HG02970 (cell line): ENCODE data around the gene DUSP28.

Experiments used
- ATAC-seq: cut with Tn5 transposase; IDR thresholded peaks from one replicate; pipeline ENCODE4 v1.9.1; 2021; ENCODE audit warnings: mild to moderate bottlenecking, moderate library complexity, moderate number of reproducible peaks; ENCODE audit not compliant: unreplicated experiment, low FRiP score

DUSP28 gene

DNA sequence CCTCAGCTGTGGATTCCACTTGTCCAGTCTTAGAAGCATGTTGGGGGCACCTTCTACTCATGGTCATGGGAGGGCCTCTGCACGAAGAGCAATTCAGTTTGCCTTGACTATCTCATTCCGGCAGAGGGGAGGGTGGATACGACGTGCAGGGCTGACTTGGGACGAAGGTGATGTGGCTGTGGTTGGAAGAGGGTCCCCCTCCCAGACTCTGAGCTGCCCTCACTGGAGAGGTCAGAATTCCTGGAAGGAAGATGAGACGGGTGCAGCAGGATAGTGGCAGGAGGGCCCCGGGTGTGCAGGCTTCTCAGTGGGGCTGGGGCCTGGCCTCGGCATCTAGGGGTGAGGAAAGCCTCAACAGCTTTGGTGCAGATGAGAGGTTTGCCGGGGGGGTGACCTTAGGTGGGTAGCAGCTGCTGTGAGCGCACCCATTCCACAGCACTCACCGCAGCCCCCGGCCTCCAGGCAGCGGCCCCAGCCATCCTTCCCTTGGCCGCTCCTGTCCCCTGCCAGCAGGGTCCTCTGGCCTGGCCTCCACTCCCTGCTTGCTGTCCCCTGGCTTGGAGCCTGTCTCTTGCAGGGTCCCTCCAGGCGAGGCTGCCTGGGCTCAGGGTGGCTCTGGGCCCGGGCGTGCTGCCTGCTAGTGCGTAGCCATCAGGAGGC, 11.3 kb downstream of the DUSP28 start:
- no peak for ATAC-seq

DNA sequence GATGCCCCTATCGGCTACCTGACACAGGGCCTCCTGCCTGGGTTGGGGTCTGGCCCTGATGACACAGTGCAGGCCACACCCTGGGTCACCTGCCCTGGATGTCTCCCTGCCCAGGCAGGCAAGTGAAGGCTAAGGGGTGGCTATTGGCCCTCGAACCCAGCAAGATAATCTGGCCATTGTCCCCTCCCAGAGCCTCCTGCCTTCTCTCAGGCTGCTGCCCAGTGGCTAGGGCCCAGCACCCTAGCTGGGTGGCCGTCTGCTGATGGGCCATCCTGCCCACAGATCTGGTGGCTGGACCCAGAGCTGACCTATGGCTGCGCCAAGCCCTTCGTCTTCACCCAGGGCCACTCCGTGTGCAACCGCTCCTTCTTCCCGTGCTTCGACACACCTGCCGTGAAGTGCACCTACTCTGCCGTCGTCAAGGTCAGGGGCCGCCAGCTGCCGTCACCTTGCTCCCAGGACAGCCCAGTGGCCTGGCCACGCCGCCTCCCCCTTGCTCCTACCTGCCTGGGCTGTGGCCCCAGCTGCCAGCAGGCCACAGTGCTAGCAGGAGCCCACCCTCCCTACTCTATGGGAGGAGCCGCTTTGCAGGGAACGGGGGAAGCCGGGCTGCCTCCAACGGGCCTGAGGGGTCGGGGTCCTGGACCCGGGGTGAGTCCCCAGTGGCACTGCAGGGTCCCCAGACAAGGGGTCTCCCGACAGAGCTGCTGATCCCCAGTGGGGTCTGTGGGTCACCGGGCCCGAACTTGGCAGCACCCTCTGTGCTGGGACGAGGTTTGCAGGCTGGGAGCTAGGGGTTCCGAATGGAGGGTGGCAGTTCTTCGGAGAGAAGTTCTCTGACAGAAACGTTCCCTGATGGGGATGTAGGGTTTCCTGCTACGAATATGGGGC, 12.2 kb downstream of the DUSP28 start:
- no peak for ATAC-seq

DNA sequence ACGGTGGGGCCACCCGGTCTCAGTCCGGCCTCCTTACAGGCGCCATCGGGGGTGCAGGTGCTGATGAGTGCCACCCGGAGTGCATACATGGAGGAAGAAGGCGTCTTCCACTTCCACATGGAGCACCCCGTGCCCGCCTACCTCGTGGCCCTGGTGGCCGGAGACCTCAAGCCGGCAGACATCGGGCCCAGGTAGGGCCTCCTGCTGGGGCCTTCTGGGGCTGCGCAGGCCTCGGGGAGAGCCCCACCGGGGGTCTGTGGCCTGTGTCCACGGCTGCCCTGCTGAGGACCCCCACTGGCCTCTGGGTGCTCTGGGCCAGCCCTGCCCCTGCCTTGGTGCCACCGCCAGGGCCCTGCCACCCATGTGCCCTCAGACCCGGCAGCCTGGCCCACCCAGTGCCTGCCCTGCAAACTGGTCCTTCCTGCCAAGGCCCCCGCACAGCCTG, 12.9 kb downstream of the DUSP28 start:
- no peak for ATAC-seq

DNA sequence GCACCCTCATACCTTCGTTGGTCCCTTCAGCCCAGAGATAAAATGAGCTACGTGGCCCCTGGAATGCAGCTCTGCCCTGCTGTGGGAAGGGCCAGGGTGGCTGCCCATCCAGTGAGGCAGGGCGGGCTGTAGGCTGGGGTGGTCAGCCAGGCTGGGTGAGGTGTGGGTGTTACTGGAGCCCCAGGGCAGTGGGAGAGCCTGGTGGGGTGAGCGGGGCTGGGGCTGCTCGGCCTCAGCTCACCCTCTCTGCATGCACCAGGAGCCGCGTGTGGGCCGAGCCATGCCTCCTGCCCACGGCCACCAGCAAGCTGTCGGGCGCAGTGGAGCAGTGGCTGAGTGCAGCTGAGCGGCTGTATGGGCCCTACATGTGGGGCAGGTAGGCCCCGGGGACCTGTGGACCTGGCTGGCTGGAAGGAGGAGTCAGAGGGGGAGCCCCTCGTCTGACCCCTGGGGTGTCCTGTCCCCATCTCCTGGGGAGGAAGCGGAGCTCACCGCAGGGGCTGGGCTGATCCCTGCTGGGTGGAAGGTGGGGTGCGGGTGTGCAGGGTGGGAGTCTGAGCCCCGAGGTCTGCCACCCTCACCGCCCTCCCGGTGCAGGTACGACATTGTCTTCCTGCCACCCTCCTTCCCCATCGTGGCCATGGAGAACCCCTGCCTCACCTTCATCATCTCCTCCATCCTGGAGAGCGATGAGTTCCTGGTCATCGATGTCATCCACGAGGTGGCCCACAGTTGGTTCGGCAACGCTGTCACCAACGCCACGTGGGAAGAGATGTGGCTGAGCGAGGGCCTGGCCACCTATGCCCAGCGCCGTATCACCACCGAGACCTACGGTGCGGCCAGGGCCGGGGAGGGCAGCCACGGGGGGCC, 13.6 kb downstream of the DUSP28 start:
- ATAC-seq = no peak

DNA sequence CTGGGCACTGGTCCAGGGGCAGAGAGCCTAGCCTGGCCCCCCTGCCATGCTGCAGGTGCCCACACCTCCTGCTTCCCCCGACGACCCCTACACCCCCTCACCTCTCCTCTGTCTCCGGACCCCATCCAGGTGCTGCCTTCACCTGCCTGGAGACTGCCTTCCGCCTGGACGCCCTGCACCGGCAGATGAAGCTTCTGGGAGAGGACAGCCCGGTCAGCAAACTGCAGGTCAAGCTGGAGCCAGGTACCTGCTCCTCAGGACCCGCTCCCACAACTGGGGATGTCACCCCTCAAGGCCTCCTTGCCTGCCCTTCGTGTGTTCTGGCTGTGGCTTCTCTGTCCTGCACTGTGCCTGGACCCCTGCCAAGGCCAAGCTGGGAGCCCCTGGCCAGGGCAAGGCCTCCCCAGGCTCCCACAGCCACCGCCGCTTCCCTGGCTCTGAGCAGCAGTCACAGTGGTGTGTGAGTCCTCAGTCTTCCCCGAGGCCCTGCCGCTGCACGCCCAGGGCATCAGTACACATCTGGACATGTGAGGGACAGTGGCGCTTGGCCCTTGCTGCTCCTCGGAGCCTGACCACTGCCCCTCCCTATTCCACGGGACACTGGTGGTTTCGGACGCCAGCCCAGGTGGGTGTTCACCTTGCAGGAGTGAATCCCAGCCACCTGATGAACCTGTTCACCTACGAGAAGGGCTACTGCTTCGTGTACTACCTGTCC, 14.4 kb downstream of the DUSP28 start:
- ATAC-seq = no peak

DNA sequence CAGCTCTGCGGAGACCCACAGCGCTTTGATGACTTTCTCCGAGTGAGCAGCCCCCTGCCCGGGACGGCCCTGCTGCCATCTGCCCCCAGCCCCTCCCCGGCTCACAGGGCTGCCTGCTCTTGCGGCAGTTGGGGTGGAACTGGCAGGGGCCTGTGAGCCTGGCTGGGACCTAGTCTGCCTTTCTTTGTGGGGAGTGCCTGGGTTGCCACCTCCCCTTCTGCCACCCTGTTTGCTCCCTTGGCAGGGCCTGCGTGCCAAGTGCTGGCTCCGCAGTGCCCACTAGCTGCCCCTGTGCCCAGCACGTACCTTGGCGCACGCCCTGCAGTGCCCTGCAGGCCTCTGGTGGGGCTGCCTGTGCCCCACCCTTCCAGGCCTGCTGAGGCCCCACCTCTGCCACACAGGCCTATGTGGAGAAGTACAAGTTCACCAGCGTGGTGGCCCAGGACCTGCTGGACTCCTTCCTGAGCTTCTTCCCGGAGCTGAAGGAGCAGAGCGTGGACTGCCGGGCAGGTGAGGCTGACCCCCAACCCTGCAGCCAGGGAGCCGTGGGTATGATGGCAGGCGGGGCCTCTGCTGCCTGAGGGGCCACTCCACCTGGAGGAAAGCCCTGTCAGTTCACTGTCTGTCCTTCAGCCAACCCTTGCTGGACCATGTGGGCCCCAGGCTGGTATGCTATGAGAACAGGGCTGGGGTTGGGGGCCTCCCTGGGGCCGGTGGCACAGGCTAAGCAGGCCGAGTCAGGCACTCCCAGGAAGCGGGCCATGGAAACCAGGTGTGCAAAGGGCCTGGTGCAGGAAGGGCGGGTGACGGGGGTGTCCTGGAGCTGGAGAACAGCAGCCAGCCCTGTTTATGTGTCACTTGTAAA, 15.2 kb downstream of the DUSP28 start:
- no peak for ATAC-seq

DNA sequence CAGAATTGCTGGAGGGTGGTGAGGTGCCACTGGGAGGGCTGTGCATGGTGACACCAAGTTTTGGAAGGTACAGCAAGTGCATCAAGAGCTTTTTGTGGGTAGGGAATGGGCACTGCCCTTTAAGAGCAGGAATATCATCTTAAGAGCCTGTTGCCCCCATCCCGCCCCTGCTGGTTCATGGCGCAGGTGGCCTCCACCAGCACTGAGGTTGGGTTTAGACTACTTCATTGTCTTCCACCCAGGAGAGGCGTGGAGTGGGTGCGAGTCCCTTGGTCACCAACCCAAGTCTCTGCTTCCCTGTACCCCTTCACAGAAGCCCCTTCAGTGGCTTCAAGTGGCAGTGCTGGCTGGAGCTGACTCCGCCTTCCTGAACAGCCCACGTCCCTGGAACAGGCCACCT, 15.9 kb downstream of the DUSP28 start:
- no peak for ATAC-seq

DNA sequence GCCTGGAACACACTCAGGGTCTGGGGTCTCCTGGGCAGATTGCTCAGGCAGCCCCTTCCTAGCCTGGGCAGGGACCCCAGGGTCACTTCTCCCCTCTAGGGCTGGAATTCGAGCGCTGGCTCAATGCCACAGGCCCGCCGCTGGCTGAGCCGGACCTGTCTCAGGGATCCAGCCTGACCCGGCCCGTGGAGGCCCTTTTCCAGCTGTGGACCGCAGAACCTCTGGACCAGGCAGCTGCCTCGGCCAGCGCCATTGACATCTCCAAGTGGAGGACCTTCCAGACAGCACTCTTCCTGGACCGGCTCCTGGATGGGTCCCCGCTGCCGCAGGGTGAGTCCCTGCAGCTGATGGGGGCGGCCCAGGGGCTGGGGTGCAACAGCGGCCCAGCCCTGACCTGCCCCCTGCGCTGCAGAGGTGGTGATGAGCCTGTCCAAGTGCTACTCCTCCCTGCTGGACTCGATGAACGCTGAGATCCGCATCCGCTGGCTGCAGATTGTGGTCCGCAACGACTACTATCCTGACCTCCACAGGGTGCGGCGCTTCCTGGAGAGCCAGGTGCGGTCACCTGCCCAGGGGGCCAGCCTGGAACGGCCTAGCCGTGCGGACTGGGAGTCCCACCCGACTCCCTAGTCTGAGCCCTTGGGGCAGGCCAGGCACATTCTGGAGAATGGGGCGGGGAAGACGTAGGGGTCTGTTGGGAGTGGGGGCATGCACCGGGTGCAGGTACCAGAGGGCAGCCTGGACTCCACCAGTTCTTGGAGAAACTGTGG, 16.5 kb downstream of the DUSP28 start:
- no peak for ATAC-seq

DNA sequence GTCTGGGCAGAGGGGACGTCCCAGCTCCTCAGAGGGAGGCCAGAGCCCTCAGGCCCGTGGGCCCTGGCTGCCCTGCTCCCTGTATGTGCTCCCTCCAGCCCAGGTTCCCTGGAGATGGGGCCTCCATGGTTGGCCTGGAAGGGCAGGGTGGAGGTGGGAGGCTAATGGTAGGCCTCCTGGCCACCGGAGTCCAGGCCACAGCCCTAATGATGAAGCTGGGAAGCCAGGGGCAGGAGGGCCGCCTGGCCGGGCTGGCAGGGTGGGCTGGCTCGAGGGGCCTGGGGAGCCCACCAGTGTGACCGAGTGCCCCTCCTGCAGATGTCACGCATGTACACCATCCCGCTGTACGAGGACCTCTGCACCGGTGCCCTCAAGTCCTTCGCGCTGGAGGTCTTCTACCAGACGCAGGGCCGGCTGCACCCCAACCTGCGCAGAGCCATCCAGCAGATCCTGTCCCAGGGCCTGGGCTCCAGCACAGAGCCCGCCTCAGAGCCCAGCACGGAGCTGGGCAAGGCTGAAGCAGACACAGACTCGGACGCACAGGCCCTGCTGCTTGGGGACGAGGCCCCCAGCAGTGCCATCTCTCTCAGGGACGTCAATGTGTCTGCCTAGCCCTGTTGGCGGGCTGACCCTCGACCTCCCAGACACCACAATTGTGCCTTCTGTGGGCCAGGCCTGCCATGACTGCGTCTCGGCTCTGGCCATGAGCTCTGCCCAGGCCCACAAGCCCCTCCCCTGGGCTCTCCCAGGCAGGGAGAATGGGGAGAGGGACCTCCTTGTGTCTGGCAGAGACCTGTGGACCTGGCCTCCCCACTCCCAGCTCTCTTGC, 17.3 kb downstream of the DUSP28 start:
- no peak for ATAC-seq

DNA sequence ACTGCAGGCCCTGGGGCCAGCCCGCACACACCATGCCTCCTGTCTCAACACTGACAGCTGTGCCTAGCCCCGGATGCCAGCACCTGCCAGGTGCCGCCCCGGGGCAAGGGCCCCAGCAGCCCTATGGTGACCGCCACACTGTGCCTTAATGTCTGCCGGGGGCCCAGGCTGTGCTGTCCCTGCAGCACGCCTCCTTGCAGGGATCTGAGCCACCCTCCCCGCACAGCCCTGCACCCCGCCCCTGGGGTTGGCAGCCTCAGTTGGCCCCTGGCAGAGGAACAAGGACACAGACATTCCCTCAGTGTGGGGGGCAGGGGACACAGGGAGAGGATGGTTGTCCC, 17.9 kb downstream of the DUSP28 start:
- ATAC-seq = no peak

DNA sequence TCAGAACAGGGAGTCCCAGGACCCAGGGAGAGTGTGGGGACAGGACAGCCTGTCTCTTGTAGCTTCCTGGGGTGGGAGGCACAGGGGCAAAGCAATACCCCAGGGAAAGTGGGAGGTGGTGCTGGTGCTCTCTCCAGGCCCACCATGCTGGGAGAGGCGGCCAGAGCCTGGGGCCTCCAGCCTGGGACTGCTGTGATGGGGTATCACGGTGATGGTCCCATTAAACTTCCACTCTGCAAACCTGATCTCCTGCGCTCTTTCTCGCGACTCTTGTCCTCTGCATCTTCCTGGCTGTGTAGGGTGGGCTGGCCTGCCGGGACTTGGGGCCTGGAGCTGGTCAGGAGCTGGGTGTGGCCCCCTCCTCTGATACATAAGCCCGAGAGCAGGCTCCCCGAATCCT, 18.3 kb downstream of the DUSP28 start:
- no peak for ATAC-seq

DNA sequence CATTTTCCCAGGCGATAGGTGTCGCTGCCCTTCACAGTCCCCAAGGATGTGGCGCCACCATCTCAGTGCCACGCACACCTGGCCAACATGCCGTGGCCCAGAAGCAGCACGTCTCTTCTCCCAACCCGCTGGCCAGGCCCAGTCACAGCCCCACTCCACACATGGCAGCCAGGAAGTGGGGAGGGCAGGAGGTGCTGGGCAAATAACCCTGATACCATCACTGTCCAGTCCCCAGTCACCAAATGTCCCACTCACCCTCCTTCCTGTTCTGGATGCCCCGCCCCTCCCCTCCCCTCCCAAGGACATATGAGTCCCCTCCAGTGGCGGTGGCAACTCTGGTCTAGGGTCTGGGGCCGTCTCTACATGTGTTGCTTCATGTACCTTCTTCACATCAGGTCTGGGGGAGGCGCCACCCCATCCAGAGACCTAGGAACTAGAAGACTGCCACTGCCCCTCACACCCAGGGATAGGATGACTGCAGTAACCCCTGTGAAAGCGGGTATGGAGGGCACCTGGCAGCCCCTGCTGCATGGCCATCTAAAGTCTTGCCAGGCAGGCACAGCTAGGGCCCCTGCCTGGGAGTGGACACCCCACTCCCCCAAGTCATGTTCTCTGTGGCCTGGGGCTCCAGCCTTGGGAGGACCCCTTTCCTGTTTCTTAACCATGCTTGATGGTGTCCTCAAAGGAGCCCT, 19.1 kb downstream of the DUSP28 start:
- no peak for ATAC-seq

DNA sequence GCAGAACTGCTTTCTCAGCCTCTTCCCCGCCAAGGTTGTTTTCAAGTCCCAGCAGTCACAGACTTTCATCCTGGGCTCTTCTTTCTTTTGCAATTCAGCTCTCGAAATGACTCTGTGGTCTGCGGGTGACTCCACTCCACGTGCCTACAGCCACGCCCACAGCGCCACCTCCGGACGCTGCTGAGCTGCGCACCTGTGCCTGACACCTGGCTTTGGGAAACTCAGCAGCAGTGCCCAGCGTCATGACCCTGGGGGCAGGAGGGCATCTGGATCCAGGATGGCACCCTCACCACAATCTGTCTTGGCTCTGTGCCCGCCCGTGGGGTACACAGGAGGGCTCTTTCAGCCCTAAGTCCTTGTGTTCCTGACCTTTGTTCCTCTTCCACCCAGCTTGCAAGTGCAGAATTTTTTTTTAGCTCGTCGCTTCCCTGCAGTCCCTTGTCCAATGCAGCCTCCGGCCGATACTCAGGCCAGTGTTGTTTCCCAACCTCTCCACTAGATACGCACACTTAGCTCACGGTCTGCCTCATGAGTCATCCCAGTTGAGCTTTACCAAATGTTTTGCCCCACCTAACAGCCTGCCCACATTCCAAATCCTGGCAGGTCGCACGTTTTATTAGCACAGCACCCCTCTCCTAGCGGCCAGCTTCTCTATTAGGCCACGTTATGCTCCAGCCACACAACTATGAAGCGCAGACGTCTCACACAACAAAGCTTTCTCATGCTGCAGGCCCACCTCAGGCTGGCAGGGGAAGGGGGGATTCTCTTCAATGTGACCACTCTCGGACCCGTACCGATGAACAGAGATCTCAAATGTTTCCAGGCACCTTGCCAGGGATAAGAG, 19.8 kb downstream of the DUSP28 start:
- no peak for ATAC-seq

DNA sequence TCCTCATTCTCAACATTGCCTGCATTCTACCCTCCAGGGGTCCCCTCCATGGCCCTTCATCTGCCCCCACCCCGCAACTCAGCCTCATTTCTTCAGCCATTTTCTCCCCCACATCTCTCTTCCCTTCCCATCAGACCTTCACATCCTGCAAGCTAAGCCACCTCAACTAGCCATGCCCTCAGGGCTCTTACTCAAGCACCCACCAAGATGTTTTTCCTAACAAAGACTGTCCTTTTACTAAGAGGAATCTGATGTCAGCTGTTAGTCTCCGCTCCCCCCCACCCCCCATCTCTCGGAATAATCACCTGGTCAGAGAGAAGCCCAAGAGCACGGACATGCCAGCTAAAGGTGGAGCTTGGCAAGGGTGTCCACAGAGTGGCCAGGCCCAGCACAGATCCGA, 21.7 kb downstream of the DUSP28 start:
- no peak for ATAC-seq

DNA sequence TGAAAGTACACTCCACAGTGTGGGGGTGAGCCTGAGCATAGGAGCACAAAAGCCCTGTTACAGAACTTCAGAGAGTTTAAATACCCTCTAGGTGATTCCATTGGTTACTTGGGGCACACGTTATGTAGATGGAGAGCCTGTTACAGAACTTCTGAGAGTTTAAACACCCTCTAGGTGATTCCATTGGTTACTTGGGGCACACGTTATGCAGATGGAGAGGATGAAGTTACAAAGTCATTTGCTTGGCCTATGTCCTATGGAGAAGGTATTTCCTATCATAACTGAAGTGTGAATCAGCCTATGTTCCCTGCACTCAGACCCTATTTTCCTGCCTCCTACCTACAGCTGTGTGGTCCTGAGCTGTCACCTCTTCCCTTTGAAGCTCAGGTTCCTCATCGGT, 22.6 kb downstream of the DUSP28 start:
- no peak for ATAC-seq

DNA sequence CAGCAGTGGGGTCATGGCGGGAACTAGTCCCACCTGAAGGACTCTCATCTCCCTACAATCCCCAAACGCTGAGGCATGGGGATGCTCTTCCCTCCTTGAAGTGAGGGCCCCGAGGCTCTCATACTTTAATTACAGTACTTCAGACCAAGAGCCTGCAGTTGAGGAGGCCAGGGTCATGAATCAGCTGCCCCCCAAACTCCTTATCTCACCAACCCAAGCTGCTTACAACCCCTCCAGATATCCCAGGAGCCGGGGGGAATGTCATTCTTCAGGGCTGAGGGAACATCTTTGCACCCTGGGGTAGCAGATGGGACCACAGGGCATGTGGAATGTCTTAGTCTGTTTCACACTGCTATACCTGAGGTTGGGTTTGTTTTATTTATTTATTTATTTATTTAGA, 23.6 kb downstream of the DUSP28 start:
- no peak for ATAC-seq
